Measurements from ENCODE around the gene SULT2B1.

GRCh38 chr19:48512504-48513288, 39.3 kb upstream of the SULT2B1 start:
- no peak for TF ChIP-seq POLR2A (IDR thresholded peaks at IDR 0.05)
- TF ChIP-seq, protein P1, sequence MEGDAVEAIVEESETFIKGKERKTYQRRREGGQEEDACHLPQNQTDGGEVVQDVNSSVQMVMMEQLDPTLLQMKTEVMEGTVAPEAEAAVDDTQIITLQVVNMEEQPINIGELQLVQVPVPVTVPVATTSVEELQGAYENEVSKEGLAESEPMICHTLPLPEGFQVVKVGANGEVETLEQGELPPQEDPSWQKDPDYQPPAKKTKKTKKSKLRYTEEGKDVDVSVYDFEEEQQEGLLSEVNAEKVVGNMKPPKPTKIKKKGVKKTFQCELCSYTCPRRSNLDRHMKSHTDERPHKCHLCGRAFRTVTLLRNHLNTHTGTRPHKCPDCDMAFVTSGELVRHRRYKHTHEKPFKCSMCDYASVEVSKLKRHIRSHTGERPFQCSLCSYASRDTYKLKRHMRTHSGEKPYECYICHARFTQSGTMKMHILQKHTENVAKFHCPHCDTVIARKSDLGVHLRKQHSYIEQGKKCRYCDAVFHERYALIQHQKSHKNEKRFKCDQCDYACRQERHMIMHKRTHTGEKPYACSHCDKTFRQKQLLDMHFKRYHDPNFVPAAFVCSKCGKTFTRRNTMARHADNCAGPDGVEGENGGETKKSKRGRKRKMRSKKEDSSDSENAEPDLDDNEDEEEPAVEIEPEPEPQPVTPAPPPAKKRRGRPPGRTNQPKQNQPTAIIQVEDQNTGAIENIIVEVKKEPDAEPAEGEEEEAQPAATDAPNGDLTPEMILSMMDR (IDR thresholded peaks at IDR 0.05): no peak
- no peak for TF ChIP-seq EP300 (IDR thresholded peaks at IDR 0.05)
